WTC11 (cell line): ENCODE data around the gene LMO1. TPM values are rescaled to one million over a fixed set of nuclear protein-coding genes. Genes with fewer than 3 reads are reported as not detected.

Source experiments
- ATAC-seq: fragments of 200-7000 bp; cut with Tn5 transposase; 2 replicates; pipeline ENCODE4 v1.10.0; 2021; ENCODE audit warnings: mild to moderate bottlenecking, moderate library complexity
- CTCF ChIA-PET: fragments of 300-600 bp; sonication (Branson Sonifier 250); formaldehyde crosslinking; loops from one replicate; lab custom pipeline; 2021; ENCODE audit warnings: antibody characterized with exemption; lab: Charles Lee
- POLR2A ChIA-PET: fragments of 350-600 bp; sonication (Branson Sonifier 250); formaldehyde crosslinking; loops from one replicate; lab custom pipeline; 2021; ENCODE audit warnings: antibody characterized with exemption; lab: Charles Lee
- DNase-seq: peaks from one replicate; pipeline ENCODE4 v3.0.0; 2021; ENCODE audit warnings: low spot score
- H3K27ac Mint-ChIP-seq: 2 replicates; pipeline ENCODE4 v1.8.0; 2021; ENCODE audit warnings: mixed read lengths
- H3K27me3 Mint-ChIP-seq: 2 replicates; pipeline ENCODE4 v1.8.0; 2021; ENCODE audit warnings: low read depth, mild to moderate bottlenecking, moderate library complexity, mixed read lengths
- H3K36me3 Mint-ChIP-seq: 2 replicates; pipeline ENCODE4 v1.8.0; 2021; ENCODE audit warnings: mixed read lengths
- H3K4me1 Mint-ChIP-seq: 2 replicates; pipeline ENCODE4 v1.8.0; 2022; ENCODE audit warnings: mixed read lengths
- H3K4me3 Mint-ChIP-seq: 2 replicates; pipeline ENCODE4 v1.8.0; 2021; ENCODE audit warnings: mild to moderate bottlenecking, moderate library complexity, mixed read lengths
- H3K9me3 Mint-ChIP-seq: 2 replicates; pipeline ENCODE4 v1.8.0; 2021; ENCODE audit warnings: mixed read lengths
- AR ChIP-seq: fragments of 250-450 bp; sonication (Bioruptor Pico); IDR thresholded peaks from 2 replicates; pipeline ENCODE4 v1.9.0; 2021; ENCODE audit warnings: mild to moderate bottlenecking
- ATF1 ChIP-seq: sonication (generic); formaldehyde crosslinking; IDR thresholded peaks from 2 replicates; pipeline ENCODE4 v1.8.1; 2023; ENCODE audit warnings: mild to moderate bottlenecking, moderate library complexity, missing genetic modification reagents
- ATF6 ChIP-seq: sonication (generic); formaldehyde crosslinking; IDR thresholded peaks from 2 replicates; pipeline ENCODE4 v1.8.1; 2023; ENCODE audit warnings: mild to moderate bottlenecking, missing genetic modification reagents
- CDX4 ChIP-seq: fragments of 250-450 bp; sonication (Bioruptor Pico); IDR thresholded peaks from 2 replicates; pipeline ENCODE4 v1.9.0; 2021; ENCODE audit warnings: moderate library complexity, mild to moderate bottlenecking, inconsistent platforms, borderline replicate concordance
- E2F1 ChIP-seq: sonication (generic); formaldehyde crosslinking; IDR thresholded peaks from 2 replicates; pipeline ENCODE4 v1.8.0; 2022; ENCODE audit warnings: mild to moderate bottlenecking, missing genetic modification reagents
- E2F5 ChIP-seq: sonication (generic); formaldehyde crosslinking; IDR thresholded peaks from 2 replicates; pipeline ENCODE4 v1.8.1; 2022; ENCODE audit warnings: mild to moderate bottlenecking, moderate library complexity, missing genetic modification reagents
- ELF4 ChIP-seq: sonication (generic); formaldehyde crosslinking; IDR thresholded peaks from 2 replicates; pipeline ENCODE4 v1.8.1; 2022; ENCODE audit warnings: low read depth, mild to moderate bottlenecking, moderate library complexity, missing genetic modification reagents
- FOXJ3 ChIP-seq: sonication (generic); formaldehyde crosslinking; IDR thresholded peaks from 2 replicates; pipeline ENCODE4 v1.9.0; 2021; ENCODE audit warnings: missing genetic modification reagents, mild to moderate bottlenecking, borderline replicate concordance
- GRHL2 ChIP-seq: fragments of 250-450 bp; sonication (Bioruptor Pico); IDR thresholded peaks from 2 replicates; pipeline ENCODE4 v1.8.0; 2022; ENCODE audit warnings: mild to moderate bottlenecking, moderate library complexity; ENCODE audit not compliant: insufficient replicate concordance, severe bottlenecking
- NFE2L1 ChIP-seq: sonication (generic); formaldehyde crosslinking; IDR thresholded peaks from 2 replicates; pipeline ENCODE4 v1.8.1; 2023; ENCODE audit warnings: missing genetic modification reagents
- SMAD3 ChIP-seq: sonication (generic); formaldehyde crosslinking; IDR thresholded peaks from 2 replicates; pipeline ENCODE4 v1.8.0; 2022; ENCODE audit warnings: missing genetic modification reagents, mild to moderate bottlenecking, borderline replicate concordance
- TEAD1 ChIP-seq: sonication (generic); formaldehyde crosslinking; IDR thresholded peaks from 2 replicates; pipeline ENCODE4 v1.8.0; 2022; ENCODE audit warnings: mild to moderate bottlenecking, missing genetic modification reagents
- ZBTB43 ChIP-seq: sonication (generic); formaldehyde crosslinking; IDR thresholded peaks from 2 replicates; pipeline ENCODE4 v1.8.1; 2023; ENCODE audit warnings: mild to moderate bottlenecking, missing genetic modification reagents
- ZNF219 ChIP-seq: sonication (generic); formaldehyde crosslinking; IDR thresholded peaks from 2 replicates; pipeline ENCODE4 v1.8.0; 2023; ENCODE audit warnings: missing genetic modification reagents, mild to moderate bottlenecking, borderline replicate concordance
- ZNF317 ChIP-seq: sonication (generic); formaldehyde crosslinking; IDR thresholded peaks from 2 replicates; pipeline ENCODE4 v1.8.1; 2023; ENCODE audit warnings: low read depth, mild to moderate bottlenecking, moderate library complexity, missing genetic modification reagents, borderline replicate concordance
- ZNF423 ChIP-seq: fragments of 250-450 bp; sonication (Bioruptor Pico); IDR thresholded peaks from 2 replicates; pipeline ENCODE4 v2.1.2; 2022; ENCODE audit warnings: mild to moderate bottlenecking, moderate library complexity
- ZNF671 ChIP-seq: fragments of 250-450 bp; sonication (Bioruptor Pico); IDR thresholded peaks from 2 replicates; pipeline ENCODE4 v1.8.0; 2021; ENCODE audit warnings: mild to moderate bottlenecking
- total RNA-seq: library from RNA; stranded (reverse); gene quantifications from 3 replicates; pipeline ENCODE4 v1.2.3, GENCODE V29; 2021

The LMO1 gene
- total RNA-seq, 1 experiment from 2014 or later = 0.44 TPM

- Mint-ChIP-seq H3K4me1 (peaks cover 15% of the 10 kb centered on the region), H3K4me3 (no peak overlapping the region), H3K9me3 (no peaks in the 10 kb centered on the region), H3K36me3 (no peaks in the 10 kb centered on the region), H3K27me3 (peaks cover 3% of the 10 kb centered on the region; the same call in 1 of the 2 replicates), H3K27ac (no peak overlapping the region)
- DNase-seq = no peak
- CTCF ChIA-PET = interaction anchor here (0.8 to 9.4 kb wide), 7 partner anchors 8 to 339 kb away, joined by 3 to 105 read pairs (median 5); partner anchors contain the start of gene LMO1
- TF ChIP-seq AR (CRISPR knock-in tag) = no peak
- no peak for TF ChIP-seq GRHL2 (CRISPR knock-in tag)
- TF ChIP-seq ZNF671 = no peak
- no peak for TF ChIP-seq SMAD3 (CRISPR knock-in tag)
- TF ChIP-seq ATF6 (CRISPR knock-in tag) = no peak
- no peak for TF ChIP-seq ZNF317 (CRISPR knock-in tag)
- no peak for TF ChIP-seq ZBTB43
- TF ChIP-seq CDX4 (CRISPR knock-in tag) = no peak
- TF ChIP-seq ZNF219 = no peak
- TF ChIP-seq TEAD1 (CRISPR knock-in tag) = no peak
- no peak for TF ChIP-seq E2F5 (CRISPR knock-in tag)
- no peak for TF ChIP-seq ELF4 (CRISPR knock-in tag)
- TF ChIP-seq FOXJ3 (CRISPR knock-in tag) = no peak
- no peak for TF ChIP-seq NFE2L1 (CRISPR knock-in tag)
- TF ChIP-seq ATF1 (CRISPR knock-in tag) = no peak
- TF ChIP-seq ZNF423 = no peak
- TF ChIP-seq E2F1 (CRISPR knock-in tag) = no peak
- no peak for ATAC-seq
- POLR2A ChIA-PET = interaction anchor here (0.7 kb wide), 1 partner anchor 582 kb away, joined by 4 read pairs; no protein-coding TSS in a partner anchor
Measured at GRCh38 chr11:8228231-8228630, 35.4 kb downstream of the LMO1 start.
